Esophagus muscularis mucosa (tissue), 4 donors: ENCODE results near the gene GLIS1. TPM values are rescaled to one million over a fixed set of nuclear protein-coding genes. Genes with fewer than 3 reads are reported as not detected.

ENCODE experiments used
- DNase-seq: peaks from one replicate; pipeline ENCODE4 v3.0.0-alpha.2; 2017; ENCODE audit errors: extremely low spot score
- H3K27ac ChIP-seq, 4 donors: fragments of 200-600 bp; sonication (generic); replicated peaks in 1 of 4; 1 replicate in 3 of 4; 2 replicates in 1 of 4; pipeline ENCODE4 v1.5.1; 2016 to 2019; ENCODE audit warnings: mild to moderate bottlenecking in 1 of 4
- H3K27me3 ChIP-seq, 4 donors: fragments of 200-600 bp; sonication (generic); one replicate each; pipeline versions ENCODE4 v1.5.1 to v1.6.0; 2016 to 2019
- H3K36me3 ChIP-seq, 4 donors: fragments of 200-600 bp; sonication (generic); one replicate each; pipeline ENCODE4 v1.5.1; 2016 to 2019
- H3K4me1 ChIP-seq, 4 donors: fragments of 200-600 bp; sonication (generic); one replicate each; pipeline ENCODE4 v1.5.1; 2016 to 2019
- H3K4me3 ChIP-seq, 4 donors: fragments of 200-600 bp; sonication (generic); 1 replicate in 2 of 4; 2 replicates in 2 of 4; pipeline ENCODE4 v1.5.1; 2016 to 2019; ENCODE audit warnings: mild to moderate bottlenecking in 4 of 4, moderate library complexity in 1 of 4
- H3K9me3 ChIP-seq, 4 donors: fragments of 200-600 bp; sonication (generic); 1 replicate in 3 of 4; 2 replicates in 1 of 4; pipeline ENCODE4 v1.5.1; 2016 to 2019
- CTCF ChIP-seq, 3 experiments: fragments of 200-600 bp in 2 of 3; fragments of 450-650 bp in 1 of 3; sonication (generic) in 2 of 3; IDR thresholded peaks; one replicate each; pipeline ENCODE4 v1.5.1; 2017 to 2019; ENCODE audit warnings: antibody characterized with exemption in 3 of 3, mild to moderate bottlenecking in 2 of 3, moderate library complexity in 1 of 3
- EP300 ChIP-seq: sonication (generic); formaldehyde crosslinking; IDR thresholded peaks from one replicate; pipeline ENCODE4 v1.6.1; 2017; ENCODE audit warnings: antibody characterized with exemption
- POLR2A ChIP-seq: fragments of 450-650 bp; IDR thresholded peaks from one replicate; pipeline ENCODE4 v1.6.1; 2017; ENCODE audit warnings: antibody characterized with exemption, moderate library complexity, mild to moderate bottlenecking, low read depth
- POLR2AphosphoS5 ChIP-seq, 2 donors: sonication (generic); formaldehyde crosslinking; IDR thresholded peaks; one replicate each; pipeline ENCODE4 v1.6.1; 2017; ENCODE audit warnings: antibody characterized with exemption in 2 of 2
- WGBS: methylation state at CpG from one replicate; pipeline ENCODE4 v1.1.5; 2018; 5-methylcytosine and 5-hydroxymethylcytosine counted together
- intact Hi-C: fragments of 100-400 bp; cut with DNase I; formaldehyde crosslinking; loops from one replicate; pipeline ENCODE4 v1.15.1; 2023
- total RNA-seq, 4 donors: library from RNA; depleted of rRNA; stranded (reverse); fragments of >200 nt; gene quantifications; one replicate each; pipeline versions ENCODE4 v1.1.0 to v1.2.1, GENCODE V29; 2016

GLIS1 gene
- total RNA-seq, 4 donors from 2014 or later, result 0.17 to 0.42 TPM; not detected in 2

GRCh38 chr1:53642215-53642555 lies 96.8 kb downstream of the GLIS1 start:
- no peak for DNase-seq
- Histone ChIP-seq H3K4me3 (no peak overlapping the region), H3K36me3 (no peaks in the 10 kb centered on the region), H3K27ac (no peak overlapping the region), H3K27me3 (peaks cover 0 to 19% (median 0%) of the 10 kb centered on the region in 4 donors), H3K9me3 (no peaks in the 10 kb centered on the region), H3K4me1 (no peaks in the 10 kb centered on the region)
- no peak for TF ChIP-seq POLR2A
- TF ChIP-seq POLR2AphosphoS5 (IDR thresholded peaks at IDR 0.05), result no peak
- TF ChIP-seq EP300, result no peak
- TF ChIP-seq CTCF (IDR thresholded peaks at IDR 0.05), result no peak
- WGBS, result 92% methylated on average over 7 of the region's 7 CpGs
- intact Hi-C loops, result no loop called here

- Histone ChIP-seq H3K27ac (no peak overlapping the region), H3K9me3 (no peaks in the 10 kb centered on the region), H3K4me3 (no peak overlapping the region), H3K4me1 (no peaks in the 10 kb centered on the region), H3K36me3 (no peaks in the 10 kb centered on the region), H3K27me3 (peaks cover 0 to 19% (median 0%) of the 10 kb centered on the region in 4 donors)
- intact Hi-C loops, result no loop called here
- WGBS, result 87% methylated on average over 9 of the region's 9 CpGs
- no peak for TF ChIP-seq EP300
- no peak for TF ChIP-seq POLR2AphosphoS5 (IDR thresholded peaks at IDR 0.05)
- no peak for TF ChIP-seq POLR2A
- no peak for TF ChIP-seq CTCF (IDR thresholded peaks at IDR 0.05)
- DNase-seq, result no peak
Measured at GRCh38 chr1:53641481-53642214, 97.3 kb downstream of the GLIS1 start.

- H3K36me3 ChIP-seq, result no peaks in the 10 kb centered on the region
- no peaks in the 10 kb centered on the region for H3K9me3 ChIP-seq
- WGBS, result 79% methylated on average over 6 of the region's 6 CpGs
- H3K4me3 ChIP-seq, result no peak overlapping the region
- no peaks in the 10 kb centered on the region for H3K4me1 ChIP-seq
- peaks cover 0 to 17% (median 0%) of the 10 kb centered on the region in 4 donors for H3K27me3 ChIP-seq
- no peak overlapping the region for H3K27ac ChIP-seq
- no peak for TF ChIP-seq POLR2A
- TF ChIP-seq CTCF (IDR thresholded peaks at IDR 0.05), result no peak
- no peak for TF ChIP-seq POLR2AphosphoS5 (IDR thresholded peaks at IDR 0.05)
- intact Hi-C loops, result no loop called here
- no peak for DNase-seq
Measured at GRCh38 chr1:53640701-53641075, 98.3 kb downstream of the GLIS1 start.

GRCh38 chr1:53639996-53640700 lies 98.8 kb downstream of the GLIS1 start:
- no peaks in the 10 kb centered on the region for H3K4me1 ChIP-seq
- intact Hi-C loops, result no loop called here
- H3K4me3 ChIP-seq, result no peak overlapping the region
- DNase-seq, result no peak
- no peaks in the 10 kb centered on the region for H3K9me3 ChIP-seq
- TF ChIP-seq POLR2A (no peak), CTCF (IDR thresholded peaks at IDR 0.05) (no peak), EP300 (no peak), POLR2AphosphoS5 (IDR thresholded peaks at IDR 0.05) (no peak)
- H3K27me3 ChIP-seq, result peaks cover 0 to 12% (median 0%) of the 10 kb centered on the region in 4 donors
- no peaks in the 10 kb centered on the region for H3K36me3 ChIP-seq
- 82% methylated on average over 4 of the region's 4 CpGs for WGBS
- H3K27ac ChIP-seq, result no peak overlapping the region
